ENCODE measurements around the gene MAPK8. TPM values are rescaled to one million over a fixed set of nuclear protein-coding genes. Genes with fewer than 3 reads are reported as not detected.

The MAPK8 gene
- polyA plus RNA-seq, 2 of the 4 experiments (the other 2 are of a cell fraction), result 29.6 to 71.4 TPM

DNA sequence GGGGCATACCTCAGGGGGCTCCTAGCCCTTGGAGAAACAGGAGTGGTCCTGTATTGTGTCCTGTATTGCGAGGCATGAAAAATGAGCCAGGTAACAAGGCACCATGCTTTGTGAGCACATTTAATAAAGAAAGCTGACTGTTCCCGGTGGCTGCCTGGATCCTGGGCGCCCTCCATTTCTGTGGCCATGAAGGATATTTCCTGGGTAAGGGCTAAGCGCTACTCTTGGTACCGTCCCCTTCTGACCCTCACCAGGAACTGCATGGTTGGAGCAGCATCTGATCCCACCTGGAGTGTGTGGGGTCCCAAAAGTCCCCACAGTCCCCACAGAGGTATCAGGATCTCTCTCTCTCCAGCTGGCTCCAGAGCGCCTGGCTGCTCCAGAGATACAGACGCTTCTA lies 139.5 kb downstream of the MAPK8 start:
- H3K4me1 ChIP-seq, result no peaks in the 10 kb centered on the region
- WGBS (ENCODE audit: missing lambda C conversion rate), result 91% methylated on average over 7 of the region's 7 CpGs
- no peak overlapping the region for H3K4me3 ChIP-seq
- no peak overlapping the region for H3K4me2 ChIP-seq
- no peak for DNase-seq (ENCODE audit: low read depth in 1 of 2, low spot score in 1 of 2)
- no peak overlapping the region for H3K27ac ChIP-seq
- no peak for FAIRE-seq
- ChIA-PET CTCF (interaction anchor here (1.0 to 3.1 kb wide), 6 partner anchors 9 to 210 kb away, joined by 3 to 10 read pairs (median 5); no protein-coding TSS in a partner anchor), POLR2A (no interaction called here)
- no peaks in the 10 kb centered on the region for H3K9me3 ChIP-seq
- no peak for ATAC-seq
- no peak for TF ChIP-seq ZC3H11A (IDR thresholded peaks at IDR 0.05)
- no peak for TF ChIP-seq KDM5A (IDR thresholded peaks at IDR 0.05)
- no peak for TF ChIP-seq SMC3 (IDR thresholded peaks at IDR 0.05)
- TF ChIP-seq HOXA7 (CRISPR knock-in tag; IDR thresholded peaks at IDR 0.05), result no peak
- TF ChIP-seq, protein P1, sequence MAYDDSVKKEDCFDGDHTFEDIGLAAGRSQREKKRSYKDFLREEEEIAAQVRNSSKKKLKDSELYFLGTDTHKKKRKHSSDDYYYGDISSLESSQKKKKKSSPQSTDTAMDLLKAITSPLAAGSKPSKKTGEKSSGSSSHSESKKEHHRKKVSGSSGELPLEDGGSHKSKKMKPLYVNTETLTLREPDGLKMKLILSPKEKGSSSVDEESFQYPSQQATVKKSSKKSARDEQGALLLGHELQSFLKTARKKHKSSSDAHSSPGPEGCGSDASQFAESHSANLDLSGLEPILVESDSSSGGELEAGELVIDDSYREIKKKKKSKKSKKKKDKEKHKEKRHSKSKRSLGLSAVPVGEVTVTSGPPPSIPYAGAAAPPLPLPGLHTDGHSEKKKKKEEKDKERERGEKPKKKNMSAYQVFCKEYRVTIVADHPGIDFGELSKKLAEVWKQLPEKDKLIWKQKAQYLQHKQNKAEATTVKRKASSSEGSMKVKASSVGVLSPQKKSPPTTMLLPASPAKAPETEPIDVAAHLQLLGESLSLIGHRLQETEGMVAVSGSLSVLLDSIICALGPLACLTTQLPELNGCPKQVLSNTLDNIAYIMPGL (CRISPR knock-in tag; IDR thresholded peaks at IDR 0.05; ENCODE audit: borderline replicate concordance), result no peak
- TF ChIP-seq HOXB5 (CRISPR knock-in tag; IDR thresholded peaks at IDR 0.05), result no peak
- no peak for TF ChIP-seq NPAS2 (CRISPR knock-in tag; IDR thresholded peaks at IDR 0.05; ENCODE audit: borderline replicate concordance)
- TF ChIP-seq TP53 (CRISPR knock-in tag; IDR thresholded peaks at IDR 0.05), result no peak
- TF ChIP-seq KDM1A (IDR thresholded peaks at IDR 0.05; ENCODE audit: low read depth), result no peak
- TF ChIP-seq, protein P2, sequence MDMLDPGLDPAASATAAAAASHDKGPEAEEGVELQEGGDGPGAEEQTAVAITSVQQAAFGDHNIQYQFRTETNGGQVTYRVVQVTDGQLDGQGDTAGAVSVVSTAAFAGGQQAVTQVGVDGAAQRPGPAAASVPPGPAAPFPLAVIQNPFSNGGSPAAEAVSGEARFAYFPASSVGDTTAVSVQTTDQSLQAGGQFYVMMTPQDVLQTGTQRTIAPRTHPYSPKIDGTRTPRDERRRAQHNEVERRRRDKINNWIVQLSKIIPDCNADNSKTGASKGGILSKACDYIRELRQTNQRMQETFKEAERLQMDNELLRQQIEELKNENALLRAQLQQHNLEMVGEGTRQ (IDR thresholded peaks at IDR 0.05), result no peak

DNA sequence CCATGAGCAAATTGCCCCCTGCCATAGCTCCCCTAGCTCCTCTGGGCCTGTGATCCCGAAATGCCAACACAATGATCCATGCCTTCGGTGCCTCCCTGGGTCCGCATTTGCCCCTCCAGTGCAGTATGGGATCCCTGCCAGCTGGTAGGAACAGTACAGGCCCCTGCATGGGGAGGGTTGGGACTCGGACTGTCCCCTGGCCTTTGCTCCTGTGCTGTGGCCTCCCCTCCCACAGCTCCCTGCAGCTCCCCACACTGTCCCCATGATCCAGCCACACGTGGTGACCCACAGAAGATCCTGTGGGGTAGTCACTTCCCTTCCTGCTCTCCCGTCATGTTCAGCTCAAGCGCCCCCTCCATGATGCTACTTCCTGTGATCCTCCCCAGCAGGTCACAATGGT lies 140.3 kb downstream of the MAPK8 start:
- 86% methylated on average over 7 of the region's 7 CpGs for WGBS (ENCODE audit: missing lambda C conversion rate)
- H3K9me3 ChIP-seq, result no peaks in the 10 kb centered on the region
- H3K4me1 ChIP-seq, result no peaks in the 10 kb centered on the region
- ChIA-PET CTCF (interaction anchor here (1.1 to 3.1 kb wide), 4 partner anchors 11 to 209 kb away, joined by 3 to 10 read pairs (median 6); no protein-coding TSS in a partner anchor), POLR2A (no interaction called here)
- no peak overlapping the region for H3K27ac ChIP-seq
- no peak overlapping the region for H3K4me2 ChIP-seq
- ATAC-seq (no peak), FAIRE-seq (no peak), DNase-seq (ENCODE audit: low read depth in 1 of 2, low spot score in 1 of 2) (no peak)
- TF ChIP-seq CHD4 (IDR thresholded peaks at IDR 0.05; ENCODE audit: borderline replicate concordance), result no peak
- no peak for TF ChIP-seq MAX (IDR thresholded peaks at IDR 0.05)
- TF ChIP-seq JUN (IDR thresholded peaks at IDR 0.05), result no peak
- TF ChIP-seq HOXB13 (CRISPR knock-in tag; IDR thresholded peaks at IDR 0.05; ENCODE audit: low read depth), result no peak
- no peak for TF ChIP-seq E2F6 (IDR thresholded peaks at IDR 0.05; ENCODE audit: borderline replicate concordance, low read depth)
- no peak for TF ChIP-seq EP300 (IDR thresholded peaks at IDR 0.05)
- no peak for TF ChIP-seq PHF8 (IDR thresholded peaks at IDR 0.05; ENCODE audit: borderline replicate concordance, low read depth)
- TF ChIP-seq TP53 (CRISPR knock-in tag; IDR thresholded peaks at IDR 0.05), result no peak
- no peak for TF ChIP-seq ZFP36 (IDR thresholded peaks at IDR 0.05; ENCODE audit: borderline replicate concordance, partially characterized antibody)
- no peak for TF ChIP-seq RARB (CRISPR knock-in tag; IDR thresholded peaks at IDR 0.05)
- no peak for TF ChIP-seq ZC3H11A (IDR thresholded peaks at IDR 0.05)
- no peak for TF ChIP-seq HOXA7 (CRISPR knock-in tag; IDR thresholded peaks at IDR 0.05)
- TF ChIP-seq, protein P2 (IDR thresholded peaks at IDR 0.05), result no peak
- TF ChIP-seq RCOR1 (IDR thresholded peaks at IDR 0.05; ENCODE audit: low read depth, low read length), result no peak
- no peak for TF ChIP-seq RAD21 (conservative IDR thresholded peaks at IDR 0.05 in 1 of 2, IDR thresholded peaks at IDR 0.05 in 1 of 2)
- TF ChIP-seq, protein P3, sequence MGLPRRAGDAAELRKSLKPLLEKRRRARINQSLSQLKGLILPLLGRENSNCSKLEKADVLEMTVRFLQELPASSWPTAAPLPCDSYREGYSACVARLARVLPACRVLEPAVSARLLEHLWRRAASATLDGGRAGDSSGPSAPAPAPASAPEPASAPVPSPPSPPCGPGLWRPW (IDR thresholded peaks at IDR 0.05), result no peak
- H3K4me3 ChIP-seq, result no peak overlapping the region

Measured in A549 (cell line).